SH-SY5Y (cell line): Measurements from ENCODE around the gene CLSTN2.

Source experiments
- GATA2 ChIP-seq: IDR thresholded peaks from 2 replicates; pipeline ENCODE4 v1.6.1; 2011; ENCODE audit warnings: mild to moderate bottlenecking, low read depth, low read length
- GATA3 ChIP-seq: IDR thresholded peaks from 2 replicates; pipeline ENCODE4 v1.6.1; 2011; ENCODE audit warnings: low read depth, mild to moderate bottlenecking, low read length, moderate library complexity

The CLSTN2 gene

GRCh38 chr3:139935016-139935865 lies at the start of gene CLSTN2:
Gene CLSTN2, plus strand, starts transcription at chr3:139935185.
- TF ChIP-seq GATA3, result no peak

GRCh38 chr3:139887431-139887830 lies 47.6 kb upstream of the CLSTN2 start:
- TF ChIP-seq GATA2 (no peak), GATA3 (no peak)

GRCh38 chr3:139888561-139889140 lies 46.3 kb upstream of the CLSTN2 start:
- TF ChIP-seq GATA3 (no peak), GATA2 (no peak)

- TF ChIP-seq GATA3 (no peak), GATA2 (no peak)
Measured at GRCh38 chr3:139893267-139893962, 41.6 kb upstream of the CLSTN2 start.

- no peak for TF ChIP-seq GATA3
- no peak for TF ChIP-seq GATA2
Measured at GRCh38 chr3:139893963-139894642, 40.9 kb upstream of the CLSTN2 start.

- no peak for TF ChIP-seq GATA2
- no peak for TF ChIP-seq GATA3
Measured at GRCh38 chr3:139894643-139894989, 40.4 kb upstream of the CLSTN2 start.

- TF ChIP-seq GATA2 (no peak), GATA3 (no peak)
Measured at GRCh38 chr3:139897759-139898158, 37.2 kb upstream of the CLSTN2 start.

- TF ChIP-seq GATA3 (no peak), GATA2 (no peak)
Measured at GRCh38 chr3:139906418-139906817, 28.6 kb upstream of the CLSTN2 start.

GRCh38 chr3:139909811-139910210 lies 25.2 kb upstream of the CLSTN2 start:
- TF ChIP-seq GATA3 (no peak), GATA2 (no peak)

- TF ChIP-seq GATA2, result no peak
Measured at GRCh38 chr3:139916271-139916670, 18.7 kb upstream of the CLSTN2 start.

- TF ChIP-seq GATA3 (no peak), GATA2 (no peak)
Measured at GRCh38 chr3:139917226-139917785, 17.7 kb upstream of the CLSTN2 start.

GRCh38 chr3:139928708-139929505 lies 6.1 kb upstream of the CLSTN2 start:
- no peak for TF ChIP-seq GATA3

- TF ChIP-seq GATA2 (no peak), GATA3 (no peak)
Measured at GRCh38 chr3:139930211-139930610, 4.8 kb upstream of the CLSTN2 start.
